GM12878 (cell line): Measurements from ENCODE around the gene MAP3K10. TPM values are rescaled to one million over a fixed set of nuclear protein-coding genes. Genes with fewer than 3 reads are reported as not detected.

ENCODE experiments used
- ATAC-seq: fragments of 200-7000 bp; cut with Tn5 transposase; 3 replicates; pipeline ENCODE4 v1.9.1; 2020; ENCODE audit warnings: mild to moderate bottlenecking, moderate library complexity
- BruUV-seq: library from RNA; stranded (reverse); fragments of 400-500 nt; replicated peaks from 2 replicates; lab custom pipeline; 2021; lab: Mats Ljungman, UMichigan
- CTCF ChIA-PET: fragments of 300-600 bp; sonication (Branson Sonifier 250); formaldehyde crosslinking; extraction: SDS; loops from one replicate; lab custom pipeline; 2021; ENCODE audit warnings: inconsistent platforms; lab: Yijun Ruan, JAX
- POLR2A ChIA-PET: fragments of 350-600 bp; formaldehyde crosslinking; extraction: SDS; loops from one replicate; lab custom pipeline; 2021; ENCODE audit warnings: inconsistent platforms; lab: Charles Lee
- RAD21 ChIA-PET: fragments of 300-600 bp; sonication (Branson Sonifier 250); formaldehyde crosslinking; loops from one replicate; lab custom pipeline; 2023; ENCODE audit warnings: antibody characterized with exemption; ENCODE audit not compliant: unreplicated experiment; lab: Charles Lee
- SMC1A ChIA-PET: fragments of 300-600 bp; sonication (Branson Sonifier 250); formaldehyde crosslinking; loops from one replicate; lab custom pipeline; 2023; ENCODE audit not compliant: unreplicated experiment, uncharacterized antibody; lab: Charles Lee
- DNase-seq: peaks from one replicate; pipeline ENCODE4 v3.0.0-alpha.2; 2011; ENCODE audit warnings: low read depth, low spot score
- FAIRE-seq: peaks from 3 replicates; lab custom pipeline; 2011; peaks lifted over from hg19 to GRCh38; lab: Jason Lieb, UNC
- H2AFZ ChIP-seq: 2 replicates; pipeline ENCODE4 v1.6.0; 2011; ENCODE audit warnings: low read depth, low read length, control low read depth; ENCODE audit not compliant: control insufficient read depth
- H3K27ac ChIP-seq: 2 replicates; pipeline ENCODE4 v1.5.1; 2011; ENCODE audit warnings: control low read depth; ENCODE audit not compliant: control insufficient read depth, insufficient read depth
- H3K27me3 ChIP-seq, 2 experiments: replicated peaks in 1 of 2; 2 replicates each; pipeline versions ENCODE4 v1.6.0 to v1.6.1; 2011; ENCODE audit warnings: low read length in 1 of 2; ENCODE audit not compliant: control insufficient read depth in 2 of 2, insufficient read depth in 2 of 2
- H3K36me3 ChIP-seq, 2 experiments: 2 replicates each; pipeline ENCODE4 v1.5.1; 2011; ENCODE audit warnings: low read length in 1 of 2; ENCODE audit not compliant: control insufficient read depth in 2 of 2, insufficient read depth in 2 of 2
- H3K4me1 ChIP-seq: 2 replicates; pipeline ENCODE4 v1.6.1; 2011; ENCODE audit warnings: mild to moderate bottlenecking, low read length, moderate library complexity, mixed read lengths; ENCODE audit not compliant: control insufficient read depth, insufficient read depth
- H3K4me2 ChIP-seq: 2 replicates; pipeline ENCODE4 v1.6.0; 2011; ENCODE audit warnings: control low read depth; ENCODE audit not compliant: control insufficient read depth, insufficient read depth
- H3K4me3 ChIP-seq: fragments of 200-600 bp; sonication (generic); 2 replicates; pipeline ENCODE4 v1.5.1; 2016
- H3K79me2 ChIP-seq: 2 replicates; pipeline ENCODE4 v1.6.0; 2011; ENCODE audit warnings: low read length; ENCODE audit not compliant: control insufficient read depth, insufficient read depth
- H3K9ac ChIP-seq: 2 replicates; pipeline ENCODE4 v1.8.0; 2011; ENCODE audit warnings: low read length, control low read depth, mixed read lengths; ENCODE audit not compliant: control insufficient read depth, insufficient read depth
- H3K9me3 ChIP-seq: replicated peaks from 3 replicates; pipeline ENCODE4 v1.5.1; 2011; ENCODE audit warnings: mild to moderate bottlenecking, low read length; ENCODE audit not compliant: control insufficient read depth, insufficient read depth
- H4K20me1 ChIP-seq: 2 replicates; pipeline ENCODE4 v1.6.0; 2011; ENCODE audit not compliant: control insufficient read depth, insufficient read depth
- CBX5 ChIP-seq: sonication (generic); IDR thresholded peaks from 2 replicates; pipeline ENCODE4 v1.6.1; 2016; ENCODE audit warnings: low read depth, moderate library complexity, mild to moderate bottlenecking, inconsistent platforms
- EED ChIP-seq: sonication (generic); IDR thresholded peaks from 2 replicates; pipeline ENCODE4 v1.6.1; 2016; ENCODE audit warnings: antibody characterized with exemption, low read depth
- ELK1 ChIP-seq: IDR thresholded peaks from 2 replicates; pipeline ENCODE4 v1.6.1; 2012; ENCODE audit warnings: low read depth, low read length, improper control_type of control experiment
- ETV6 ChIP-seq, 2 experiments: fragments of 450-650 bp in 1 of 2; IDR thresholded peaks in 1 of 2; conservative IDR thresholded peaks in 1 of 2; 2 replicates each; pipeline ENCODE4 v1.6.1; 2014; ENCODE audit warnings: antibody characterized with exemption in 1 of 2, borderline replicate concordance in 1 of 2, low read depth in 1 of 2, mild to moderate bottlenecking in 1 of 2, moderate library complexity in 1 of 2
- IKZF1 ChIP-seq: fragments of 450-650 bp; conservative IDR thresholded peaks from 2 replicates; pipeline ENCODE4 v1.6.1; 2017; ENCODE audit warnings: antibody characterized with exemption, mild to moderate bottlenecking
- IRF4 ChIP-seq: IDR thresholded peaks from 2 replicates; pipeline ENCODE4 v1.6.1; 2011; ENCODE audit warnings: low read depth, low read length
- RB1 ChIP-seq: fragments of 450-650 bp; formaldehyde crosslinking; IDR thresholded peaks from 2 replicates; pipeline ENCODE4 v1.6.1; 2017; ENCODE audit warnings: mild to moderate bottlenecking, borderline replicate concordance
- SREBF1 ChIP-seq: IDR thresholded peaks from 2 replicates; pipeline ENCODE4 v1.6.1; 2012; ENCODE audit warnings: mild to moderate bottlenecking, low read length
- TAF1 ChIP-seq: IDR thresholded peaks from 2 replicates; pipeline ENCODE4 v1.6.1; 2011; ENCODE audit warnings: mild to moderate bottlenecking, low read depth, low read length, borderline replicate concordance
- ZNF207 ChIP-seq: fragments of 450-650 bp; IDR thresholded peaks from 2 replicates; pipeline ENCODE4 v1.6.1; 2014; ENCODE audit warnings: antibody characterized with exemption, mild to moderate bottlenecking, borderline replicate concordance
- ZNF274 ChIP-seq: IDR thresholded peaks from one replicate; pipeline ENCODE4 v1.8.0; 2011; ENCODE audit not compliant: insufficient read length, insufficient read depth
- ZNF622 ChIP-seq: fragments of 450-650 bp; IDR thresholded peaks from 2 replicates; pipeline ENCODE4 v1.6.1; 2017; ENCODE audit warnings: mild to moderate bottlenecking, inconsistent platforms
- WGBS: methylation state at CpG from one replicate; pipeline ENCODE4 v1.1.6; 2016; ENCODE audit warnings: low lambda C conversion rate; ENCODE audit not compliant: insufficient replicate concordance, insufficient coverage; ENCODE audit errors: missing lambda C conversion rate; 5-methylcytosine and 5-hydroxymethylcytosine counted together
- in situ Hi-C: fragments of 300-500 bp; cut with MboI; formaldehyde crosslinking; loops from 9 replicates; pipeline ENCODE4 v1.14.3; 2018; ENCODE audit warnings: mixed read lengths
- intact Hi-C: fragments of 100-400 bp; cut with micrococcal nuclease; formaldehyde crosslinking; loops from one replicate; pipeline ENCODE4 v1.14.2; 2022; ENCODE audit not compliant: unreplicated experiment
- polyA plus RNA-seq, 11 experiments: library from polyadenylated mRNA; depleted of rRNA in 4 of 11; unstranded in 6 of 11; stranded (reverse) in 5 of 11; fragments of >200 nt; fragmentation: Nextera tagmentation in 4 of 11; fragmentation: Illumina TruSeq in 1 of 11; extraction: Ambion mirVana in 4 of 11; extraction: Trizol in 1 of 11; gene quantifications; 1 replicate in 1 of 11; 2 replicates in 10 of 11; pipeline versions ENCODE4 v1.2.1 to v1.2.3, GENCODE V29; 2011 to 2016; ENCODE audit warnings: inconsistent platforms in 2 of 11, missing spikeins in 2 of 11, low read depth in 1 of 11
- total RNA-seq, 4 experiments: library from RNA; depleted of rRNA in 3 of 4; stranded (reverse); fragments of >200 nt in 3 of 4; fragmentation: Illumina TruSeq in 1 of 4; extraction: Trizol in 1 of 4; gene quantifications; 2 replicates each; pipeline versions ENCODE4 v1.2.1 to v1.2.3, GENCODE V29; 2013 to 2021
- TF ChIP-seq, protein P1 (sequence below): fragments of 450-650 bp; IDR thresholded peaks from 2 replicates; pipeline ENCODE4 v1.6.1; 2016; ENCODE audit warnings: mild to moderate bottlenecking, moderate library complexity, borderline replicate concordance

The MAP3K10 gene
- total and polyA plus RNA-seq, 10 of the 15 experiments (the other 5 are each of a cell fraction or from before 2014, with no cell fraction given): 0.11 to 16.6 (median 2.6) TPM

GRCh38 chr19:40175820-40176219, 15.4 kb upstream of the MAP3K10 start:
- Histone ChIP-seq H3K79me2 (no peaks in the 10 kb centered on the region), H3K4me3 (no peak overlapping the region), H3K36me3 (no peaks in the 10 kb centered on the region), H4K20me1 (no peaks in the 10 kb centered on the region), H3K4me2 (no peak overlapping the region), H3K27me3 (no peaks in the 10 kb centered on the region), H3K27ac (no peak overlapping the region), H2AFZ (no peak overlapping the region), H3K9me3 (no peaks in the 10 kb centered on the region), H3K9ac (no peak overlapping the region), H3K4me1 (peaks cover 6% of the 10 kb centered on the region)
- ATAC-seq: no peak
- intact Hi-C loops (no loop called here), in situ Hi-C loops (no loop called here)
- SMC1A ChIA-PET: no interaction called here
- CTCF ChIA-PET: interaction anchor here (0.9 to 2.2 kb wide), 2 partner anchors 10 to 502 kb away, joined by 3 to 6 read pairs; no protein-coding TSS in a partner anchor
- no TSS peak for BruUV-seq
- POLR2A ChIA-PET: interaction anchor here (0.5 to 1.1 kb wide), 2 partner anchors 15 to 365 kb away, joined by 4 to 8 read pairs; no protein-coding TSS in a partner anchor
- DNase-seq: no peak
- FAIRE-seq: no peak
- TF ChIP-seq TAF1 (no peak), CBX5 (no peak), ETV6 (conservative IDR thresholded peaks at IDR 0.05 in 1 of 2, IDR thresholded peaks at IDR 0.05 in 1 of 2; ENCODE audit: borderline replicate concordance in 1 of 2, low read depth in 1 of 2) (no peak), IRF4 (no peak), EED (no peak), ELK1 (no peak), IKZF1 (no peak), RB1 (no peak), ZNF274 (no peak), ZNF622 (no peak), ZNF207 (no peak), SREBF1 (no peak)
- TF ChIP-seq, protein P1, sequence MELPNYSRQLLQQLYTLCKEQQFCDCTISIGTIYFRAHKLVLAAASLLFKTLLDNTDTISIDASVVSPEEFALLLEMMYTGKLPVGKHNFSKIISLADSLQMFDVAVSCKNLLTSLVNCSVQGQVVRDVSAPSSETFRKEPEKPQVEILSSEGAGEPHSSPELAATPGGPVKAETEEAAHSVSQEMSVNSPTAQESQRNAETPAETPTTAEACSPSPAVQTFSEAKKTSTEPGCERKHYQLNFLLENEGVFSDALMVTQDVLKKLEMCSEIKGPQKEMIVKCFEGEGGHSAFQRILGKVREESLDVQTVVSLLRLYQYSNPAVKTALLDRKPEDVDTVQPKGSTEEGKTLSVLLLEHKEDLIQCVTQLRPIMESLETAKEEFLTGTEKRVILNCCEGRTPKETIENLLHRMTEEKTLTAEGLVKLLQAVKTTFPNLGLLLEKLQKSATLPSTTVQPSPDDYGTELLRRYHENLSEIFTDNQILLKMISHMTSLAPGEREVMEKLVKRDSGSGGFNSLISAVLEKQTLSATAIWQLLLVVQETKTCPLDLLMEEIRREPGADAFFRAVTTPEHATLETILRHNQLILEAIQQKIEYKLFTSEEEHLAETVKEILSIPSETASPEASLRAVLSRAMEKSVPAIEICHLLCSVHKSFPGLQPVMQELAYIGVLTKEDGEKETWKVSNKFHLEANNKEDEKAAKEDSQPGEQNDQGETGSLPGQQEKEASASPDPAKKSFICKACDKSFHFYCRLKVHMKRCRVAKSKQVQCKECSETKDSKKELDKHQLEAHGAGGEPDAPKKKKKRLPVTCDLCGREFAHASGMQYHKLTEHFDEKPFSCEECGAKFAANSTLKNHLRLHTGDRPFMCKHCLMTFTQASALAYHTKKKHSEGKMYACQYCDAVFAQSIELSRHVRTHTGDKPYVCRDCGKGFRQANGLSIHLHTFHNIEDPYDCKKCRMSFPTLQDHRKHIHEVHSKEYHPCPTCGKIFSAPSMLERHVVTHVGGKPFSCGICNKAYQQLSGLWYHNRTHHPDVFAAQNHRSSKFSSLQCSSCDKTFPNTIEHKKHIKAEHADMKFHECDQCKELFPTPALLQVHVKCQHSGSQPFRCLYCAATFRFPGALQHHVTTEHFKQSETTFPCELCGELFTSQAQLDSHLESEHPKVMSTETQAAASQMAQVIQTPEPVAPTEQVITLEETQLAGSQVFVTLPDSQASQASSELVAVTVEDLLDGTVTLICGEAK: no peak
- WGBS: 49% methylated on average over 5 of the region's 5 CpGs
- RAD21 ChIA-PET: no interaction called here
